ENCODE data around the gene IL1RAP.

The IL1RAP gene

DNA sequence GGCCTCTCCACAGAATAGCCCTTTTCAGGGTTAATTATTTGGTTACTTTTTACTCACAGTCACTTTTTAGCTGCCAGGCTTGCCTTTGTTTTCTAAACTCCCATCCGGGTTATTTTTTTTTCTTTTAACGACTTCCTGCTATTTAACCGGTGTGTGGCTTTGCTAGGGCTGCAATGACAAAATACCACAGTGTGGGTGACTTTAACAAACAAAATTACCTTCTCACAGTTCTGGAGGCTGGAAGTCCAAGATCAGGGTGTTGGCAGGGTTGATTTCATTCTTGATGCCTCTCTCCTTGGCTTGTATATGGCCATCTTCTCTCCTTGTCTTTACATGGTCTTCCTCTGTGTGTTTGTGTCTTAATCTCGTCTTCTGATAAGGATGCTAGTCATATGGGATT lies 91.5 kb downstream of the IL1RAP start:
- DNase-seq (ENCODE audit: low read depth in 2 of 3, low spot score in 2 of 3) = no peak

DNA sequence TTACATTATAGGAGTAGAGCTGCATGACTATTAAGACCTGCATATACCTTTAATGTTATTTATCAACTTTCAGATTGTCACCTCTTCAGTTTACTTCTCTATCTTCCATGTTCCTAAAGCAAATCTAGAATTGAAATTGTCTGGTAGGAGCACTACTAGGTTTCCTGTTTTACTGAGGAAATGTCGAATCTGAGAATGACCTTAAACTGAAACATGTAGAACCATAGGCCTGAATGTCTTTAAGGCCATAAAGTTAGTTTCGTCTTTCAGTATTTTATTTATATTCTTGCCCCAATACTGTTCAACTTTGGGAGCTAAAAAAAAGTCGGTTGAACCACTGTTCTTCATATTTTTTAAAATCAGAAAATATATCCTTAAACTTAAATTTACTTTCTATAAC lies 92.7 kb downstream of the IL1RAP start:
- no peak for DNase-seq (ENCODE audit: low read depth in 2 of 3, low spot score in 2 of 3)

DNA sequence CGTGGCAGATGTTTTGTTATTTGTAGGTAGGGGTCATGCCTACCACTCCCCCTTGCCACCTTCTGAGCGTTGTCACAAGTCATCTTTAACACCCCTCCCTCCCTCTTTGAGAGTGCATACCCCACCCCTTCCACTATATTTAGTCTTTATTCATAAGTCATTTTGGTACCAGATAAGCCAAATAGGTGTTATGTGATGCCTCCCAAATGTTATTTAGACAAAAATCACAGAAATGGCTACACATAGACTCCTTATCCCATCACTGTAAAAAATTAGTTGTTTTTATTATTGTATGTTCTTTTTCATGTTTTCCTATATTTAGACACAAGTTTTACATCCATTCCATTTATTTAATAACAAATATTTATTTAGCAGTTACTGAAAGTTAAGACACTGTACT lies 93.1 kb downstream of the IL1RAP start:
- no peak for DNase-seq (ENCODE audit: low read depth in 2 of 3, low spot score in 2 of 3)

DNA sequence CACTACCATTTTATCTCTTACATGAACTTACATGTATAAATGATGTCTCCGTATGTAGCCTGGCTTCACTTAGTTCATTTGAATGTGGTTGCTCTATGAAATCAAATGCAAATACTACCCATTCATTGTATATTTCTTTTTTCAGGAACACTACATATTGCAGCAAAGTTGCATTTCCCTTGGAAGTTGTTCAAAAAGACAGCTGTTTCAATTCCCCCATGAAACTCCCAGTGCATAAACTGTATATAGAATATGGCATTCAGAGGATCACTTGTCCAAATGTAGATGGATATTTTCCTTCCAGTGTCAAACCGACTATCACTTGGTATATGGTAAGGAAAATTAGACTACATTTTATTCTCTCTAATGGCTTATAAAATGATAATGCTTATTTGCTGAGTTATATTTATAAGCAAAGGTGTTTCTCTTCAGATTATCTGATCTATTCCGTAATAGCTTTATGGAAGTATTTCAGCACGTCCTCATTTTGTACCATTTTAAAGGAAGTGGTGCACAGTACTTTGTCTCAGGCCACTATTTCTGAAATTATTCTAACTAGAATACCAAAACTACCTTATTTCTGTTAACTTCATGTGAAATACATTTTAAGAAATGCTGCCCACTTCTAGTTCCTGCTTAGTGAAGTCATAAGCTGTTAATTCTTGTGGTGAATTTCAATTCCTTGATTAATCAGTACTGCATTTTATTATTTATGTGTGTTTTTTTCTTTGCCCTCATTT lies 95.1 kb downstream of the IL1RAP start:
- DNase-seq (ENCODE audit: low read depth in 2 of 3, low spot score in 2 of 3) = no peak

DNA sequence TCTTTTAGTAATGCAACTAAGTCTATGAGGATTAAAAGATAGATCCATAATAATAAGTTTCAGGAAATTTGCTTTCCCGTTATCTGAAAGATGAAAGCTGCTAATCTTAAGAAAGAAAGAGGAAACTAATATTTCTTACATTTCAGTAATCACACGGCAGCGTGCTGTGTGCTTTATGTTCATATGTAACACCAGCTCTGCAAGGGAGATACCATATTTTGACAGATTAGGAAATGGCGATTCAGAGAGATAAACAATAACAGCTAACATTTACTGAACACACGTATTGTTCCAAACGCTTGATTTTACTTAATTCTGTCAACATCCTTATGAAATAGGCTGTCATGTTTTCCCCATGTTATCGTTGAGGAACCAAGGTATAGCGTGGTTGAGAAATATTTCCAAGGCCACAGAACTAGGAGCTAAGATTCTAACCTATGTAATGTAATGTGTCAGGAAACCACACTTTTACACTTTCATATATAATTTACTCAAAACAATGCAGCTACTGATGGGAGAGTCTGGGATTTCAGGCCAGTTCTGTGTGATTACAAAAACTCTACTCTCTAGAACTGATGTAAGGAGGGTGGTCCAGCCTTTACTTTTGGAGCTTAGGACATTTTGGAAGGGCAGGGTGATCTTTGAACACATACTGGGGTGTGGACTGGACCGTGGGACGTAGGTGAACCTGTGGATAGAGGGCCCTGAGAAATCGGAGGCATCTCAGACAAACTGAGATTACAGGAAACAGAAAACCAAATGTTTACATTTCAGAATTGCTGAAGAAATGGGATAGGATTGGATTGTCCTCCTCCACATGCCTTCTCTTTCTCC lies 100.6 kb downstream of the IL1RAP start:
- no peak for DNase-seq (ENCODE audit: low read depth in 2 of 3, low spot score in 2 of 3)

DNA sequence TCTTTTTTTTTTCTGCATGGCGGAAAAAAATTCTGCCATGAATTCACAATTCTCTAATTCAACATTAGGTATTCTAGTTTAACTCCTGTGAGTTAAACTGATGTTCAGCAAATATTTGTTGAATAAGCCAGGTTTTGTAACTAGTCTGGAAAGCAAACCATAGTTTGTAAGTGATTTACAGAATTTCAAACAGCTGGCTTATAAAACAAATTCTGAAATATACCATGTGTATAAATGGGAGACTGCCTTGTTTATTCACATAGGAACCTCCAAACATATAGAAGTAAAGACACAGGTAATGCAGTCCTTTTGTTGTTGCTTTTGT lies 101.1 kb downstream of the IL1RAP start:
- no peak for DNase-seq (ENCODE audit: low read depth in 2 of 3, low spot score in 2 of 3)

DNA sequence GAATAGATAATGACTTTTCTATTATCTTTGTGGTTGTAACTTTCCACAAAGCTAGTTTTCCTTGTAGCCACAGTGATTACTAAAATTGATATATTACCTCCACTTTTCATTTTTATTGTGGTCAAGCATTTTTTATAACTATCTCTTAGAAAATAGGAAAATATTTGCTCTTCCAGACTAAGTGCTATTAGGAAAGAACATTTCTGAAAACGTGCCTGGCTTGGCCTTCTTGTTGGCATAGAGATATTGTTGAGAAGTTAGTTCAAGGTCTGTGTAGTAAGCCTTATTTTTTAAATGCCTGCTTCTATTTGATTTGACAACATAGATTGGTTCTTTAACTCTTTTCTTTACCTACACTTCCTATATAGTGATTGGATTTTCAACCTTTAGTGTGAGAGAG lies 101.7 kb downstream of the IL1RAP start:
- DNase-seq (ENCODE audit: low read depth in 2 of 3, low spot score in 2 of 3) = no peak

GRCh38 chr3:190616637-190617036 lies 102.8 kb downstream of the IL1RAP start:
- DNase-seq (ENCODE audit: low read depth in 2 of 3, low spot score in 2 of 3) = no peak

- DNase-seq (ENCODE audit: low read depth in 2 of 3, low spot score in 2 of 3) = no peak
Observed at GRCh38 chr3:190617185-190617584, 103.3 kb downstream of the IL1RAP start.

GRCh38 chr3:190618330-190619030 lies 104.6 kb downstream of the IL1RAP start:
- DNase-seq (ENCODE audit: low read depth in 2 of 3, low spot score in 2 of 3) = no peak

- DNase-seq (ENCODE audit: low read depth in 2 of 3, low spot score in 2 of 3) = no peak
Observed at GRCh38 chr3:190619353-190619752, 105.5 kb downstream of the IL1RAP start.

- DNase-seq (ENCODE audit: low read depth in 2 of 3, low spot score in 2 of 3) = no peak
Observed at GRCh38 chr3:190619761-190620160, 105.9 kb downstream of the IL1RAP start.

- no peak for DNase-seq (ENCODE audit: low read depth in 2 of 3, low spot score in 2 of 3)
Observed at GRCh38 chr3:190620886-190621608, 107.2 kb downstream of the IL1RAP start.

DNA sequence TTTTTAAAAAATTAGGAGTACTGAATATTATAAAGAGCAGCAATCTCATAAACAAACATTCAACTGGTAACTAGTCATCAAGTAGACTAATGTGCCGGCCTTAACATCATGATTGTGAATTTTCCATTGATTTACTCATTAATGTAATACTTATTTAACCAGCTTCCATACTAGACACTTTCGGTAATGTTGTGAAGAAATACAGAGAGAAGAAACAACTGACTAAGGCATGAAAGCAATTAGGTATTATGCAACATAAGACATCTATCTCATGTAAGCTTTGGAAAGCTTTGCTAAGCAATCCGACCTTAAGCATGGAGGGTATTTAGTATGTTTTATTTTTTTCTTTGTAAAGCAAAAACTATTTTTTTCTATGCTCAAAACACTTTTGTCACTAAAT lies 108.0 kb downstream of the IL1RAP start:
- no peak for DNase-seq (ENCODE audit: low read depth in 2 of 3, low spot score in 2 of 3)

- DNase-seq (ENCODE audit: low read depth in 2 of 3, low spot score in 2 of 3) = no peak
Observed at GRCh38 chr3:190624282-190624681, 110.4 kb downstream of the IL1RAP start.

DNA sequence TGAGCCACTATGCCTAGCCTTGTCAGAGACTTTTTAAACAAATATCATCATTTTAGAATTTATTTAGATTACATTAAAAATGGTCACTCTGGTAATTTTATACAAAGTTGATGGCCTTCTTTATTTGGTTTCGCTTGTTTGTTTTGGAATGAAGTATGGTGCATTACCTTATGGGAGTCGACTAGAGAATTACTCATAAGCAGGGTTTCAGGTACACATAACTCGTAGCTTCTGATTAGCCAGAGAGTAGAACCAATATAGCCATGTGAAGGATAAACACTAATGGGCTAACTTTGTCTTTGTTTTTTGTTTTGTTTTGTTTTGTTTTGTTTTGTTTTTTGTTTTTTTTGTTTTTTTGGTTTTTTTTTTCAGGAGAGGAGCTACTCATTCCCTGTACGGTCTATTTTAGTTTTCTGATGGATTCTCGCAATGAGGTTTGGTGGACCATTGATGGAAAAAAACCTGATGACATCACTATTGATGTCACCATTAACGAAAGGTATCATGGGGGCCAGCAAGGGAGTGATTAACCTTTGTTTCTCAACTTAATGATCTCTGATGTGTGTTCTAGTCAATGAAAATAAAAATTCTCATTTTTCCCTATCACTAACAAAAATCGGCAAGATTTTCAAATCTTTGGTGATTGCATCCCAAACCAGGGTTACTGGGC lies 113.2 kb downstream of the IL1RAP start:
- DNase-seq (ENCODE audit: low read depth in 2 of 3, low spot score in 2 of 3) = no peak

GRCh38 chr3:190629088-190629487 lies 115.2 kb downstream of the IL1RAP start:
- no peak for DNase-seq (ENCODE audit: low read depth in 2 of 3, low spot score in 2 of 3)

DNA sequence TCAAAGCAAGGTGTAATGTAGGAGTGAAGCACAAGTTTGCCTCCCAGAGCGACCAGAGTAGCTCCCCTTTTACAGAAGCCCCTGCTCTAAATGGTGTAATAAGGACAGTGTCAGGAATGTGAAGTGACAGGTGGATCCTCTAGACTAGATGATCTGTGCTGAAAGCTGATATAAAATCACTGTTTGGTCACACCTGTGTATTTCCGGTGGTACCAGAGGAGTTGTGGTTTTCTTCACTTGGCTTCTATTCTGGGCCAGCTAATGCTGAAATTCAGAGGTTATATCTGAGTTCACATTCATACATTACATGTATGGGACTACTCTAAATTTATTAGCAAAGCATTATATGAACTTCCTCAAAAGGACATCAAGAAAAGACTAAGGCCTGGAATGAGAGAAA lies 117.4 kb downstream of the IL1RAP start:
- no peak for DNase-seq (ENCODE audit: low read depth in 2 of 3, low spot score in 2 of 3)

DNA sequence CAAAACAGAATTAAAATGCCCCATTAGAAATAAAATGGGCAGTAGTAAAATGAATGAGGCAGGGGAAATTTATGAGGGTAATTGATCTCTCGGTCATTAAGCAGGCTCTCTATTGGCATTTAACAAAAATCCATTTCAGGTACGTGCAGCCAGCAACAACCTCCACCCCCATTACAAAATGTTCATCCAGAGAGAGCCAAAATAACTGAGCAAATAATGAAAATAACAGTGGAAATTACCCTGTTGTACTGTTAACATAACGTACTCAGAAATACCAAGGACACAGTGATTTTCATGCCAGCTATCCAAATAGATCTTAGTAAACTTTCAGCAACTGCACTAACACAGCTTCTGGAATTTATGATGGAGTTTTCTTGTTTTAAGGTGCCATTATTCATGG lies 127.7 kb downstream of the IL1RAP start:
- DNase-seq (ENCODE audit: low read depth in 2 of 3, low spot score in 2 of 3) = no peak

- DNase-seq (ENCODE audit: low read depth in 2 of 3, low spot score in 2 of 3) = no peak
Observed at GRCh38 chr3:190642016-190642415, 128.1 kb downstream of the IL1RAP start.

DNA sequence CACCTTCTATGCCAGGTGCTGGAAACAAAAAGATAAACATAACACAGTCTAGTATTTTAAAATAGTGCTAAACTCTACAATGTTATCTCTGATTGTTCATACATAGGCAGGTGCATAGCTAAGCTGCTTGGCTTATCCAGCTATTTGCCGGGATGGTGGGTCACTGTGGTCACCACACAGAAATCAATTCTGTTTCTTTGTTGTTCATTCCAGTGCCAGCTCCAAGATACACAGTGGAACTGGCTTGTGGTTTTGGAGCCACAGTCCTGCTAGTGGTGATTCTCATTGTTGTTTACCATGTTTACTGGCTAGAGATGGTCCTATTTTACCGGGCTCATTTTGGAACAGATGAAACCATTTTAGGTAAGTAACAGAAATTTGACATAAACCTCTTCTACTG lies 130.2 kb downstream of the IL1RAP start:
- no peak for DNase-seq (ENCODE audit: low read depth in 2 of 3, low spot score in 2 of 3)
